GM12874 (cell line): ENCODE data around the gene SMARCC2.

Experiments used
- TF ChIP-seq, protein P1 (sequence below): IDR thresholded peaks from 2 replicates; pipeline ENCODE4 v1.5.1; 2011; ENCODE audit warnings: low read depth, mild to moderate bottlenecking, control low read depth, low read length, moderate library complexity; ENCODE audit not compliant: insufficient read depth

Gene SMARCC2

DNA sequence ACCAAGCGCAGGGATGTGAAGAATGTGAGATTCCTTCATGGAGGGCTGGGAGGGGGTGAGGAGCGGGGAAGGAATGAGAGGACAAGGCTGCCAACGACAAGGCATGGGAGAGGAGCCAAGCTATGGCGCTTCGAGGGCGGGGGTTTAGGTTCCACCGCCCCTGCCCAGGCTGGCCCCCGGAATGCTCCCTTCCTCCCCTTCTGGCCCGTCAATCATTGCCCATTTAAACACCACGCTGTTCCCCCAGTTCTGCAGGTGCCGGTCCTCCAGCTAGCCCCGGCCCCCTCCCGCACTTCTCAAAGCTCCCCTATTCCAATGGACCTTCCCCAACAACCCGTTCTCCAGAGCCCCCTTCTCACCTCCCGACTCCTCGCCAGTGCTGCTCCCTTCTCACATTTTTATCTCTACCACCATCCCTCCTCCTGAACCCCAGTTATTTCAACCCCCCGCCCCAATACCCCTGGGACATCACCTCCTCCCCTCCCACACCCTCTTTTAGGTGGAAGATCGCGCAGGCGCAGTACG is 32.0 kb upstream of the SMARCC2 start:
- TF ChIP-seq, protein P1, sequence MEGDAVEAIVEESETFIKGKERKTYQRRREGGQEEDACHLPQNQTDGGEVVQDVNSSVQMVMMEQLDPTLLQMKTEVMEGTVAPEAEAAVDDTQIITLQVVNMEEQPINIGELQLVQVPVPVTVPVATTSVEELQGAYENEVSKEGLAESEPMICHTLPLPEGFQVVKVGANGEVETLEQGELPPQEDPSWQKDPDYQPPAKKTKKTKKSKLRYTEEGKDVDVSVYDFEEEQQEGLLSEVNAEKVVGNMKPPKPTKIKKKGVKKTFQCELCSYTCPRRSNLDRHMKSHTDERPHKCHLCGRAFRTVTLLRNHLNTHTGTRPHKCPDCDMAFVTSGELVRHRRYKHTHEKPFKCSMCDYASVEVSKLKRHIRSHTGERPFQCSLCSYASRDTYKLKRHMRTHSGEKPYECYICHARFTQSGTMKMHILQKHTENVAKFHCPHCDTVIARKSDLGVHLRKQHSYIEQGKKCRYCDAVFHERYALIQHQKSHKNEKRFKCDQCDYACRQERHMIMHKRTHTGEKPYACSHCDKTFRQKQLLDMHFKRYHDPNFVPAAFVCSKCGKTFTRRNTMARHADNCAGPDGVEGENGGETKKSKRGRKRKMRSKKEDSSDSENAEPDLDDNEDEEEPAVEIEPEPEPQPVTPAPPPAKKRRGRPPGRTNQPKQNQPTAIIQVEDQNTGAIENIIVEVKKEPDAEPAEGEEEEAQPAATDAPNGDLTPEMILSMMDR = no peak

- TF ChIP-seq, protein P1 = no peak
Measured at GRCh38 chr12:56220611-56221231, 31.4 kb upstream of the SMARCC2 start.

DNA sequence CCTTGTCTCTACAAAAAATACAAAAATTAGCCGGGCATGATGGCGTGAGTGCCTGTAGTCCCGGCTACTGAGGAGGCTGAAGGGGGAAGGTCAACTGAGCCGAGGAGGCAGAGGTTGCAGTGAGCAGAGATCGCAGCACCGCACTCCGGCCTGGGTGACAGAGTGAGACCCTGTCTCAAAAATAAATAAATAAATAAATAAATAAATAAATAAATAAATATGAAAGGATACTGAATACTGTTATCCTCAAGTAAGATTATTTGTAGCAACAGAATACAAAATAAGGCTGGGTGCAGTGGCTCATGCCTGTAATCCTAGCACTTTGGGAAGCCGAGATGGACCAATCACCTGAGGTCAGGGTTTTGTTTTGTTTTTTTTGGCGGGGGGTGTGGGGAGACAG is 30.6 kb upstream of the SMARCC2 start:
- TF ChIP-seq, protein P1 = no peak

- TF ChIP-seq, protein P1 = no peak
Measured at GRCh38 chr12:56216461-56216860, 27.2 kb upstream of the SMARCC2 start.

GRCh38 chr12:56213878-56214277 is 24.6 kb upstream of the SMARCC2 start:
- TF ChIP-seq, protein P1 = no peak

GRCh38 chr12:56212361-56212760 is 23.1 kb upstream of the SMARCC2 start:
- TF ChIP-seq, protein P1 = no peak

- TF ChIP-seq, protein P1 = no peak
Measured at GRCh38 chr12:56208006-56208405, 18.7 kb upstream of the SMARCC2 start.
